GM18909 (cell line): ENCODE results near the gene PLA2G2F.
"Not testable (repeated sequence)": the region's sequence is repeated elsewhere in the genome, so short reads cannot be mapped to it uniquely, and the experiment has no call there.

ENCODE experiments used
- ATAC-seq: cut with Tn5 transposase; IDR thresholded peaks from one replicate; pipeline ENCODE4 v1.9.1; 2021; ENCODE audit warnings: mild to moderate bottlenecking; ENCODE audit not compliant: unreplicated experiment, poor library complexity

PLA2G2F gene

DNA sequence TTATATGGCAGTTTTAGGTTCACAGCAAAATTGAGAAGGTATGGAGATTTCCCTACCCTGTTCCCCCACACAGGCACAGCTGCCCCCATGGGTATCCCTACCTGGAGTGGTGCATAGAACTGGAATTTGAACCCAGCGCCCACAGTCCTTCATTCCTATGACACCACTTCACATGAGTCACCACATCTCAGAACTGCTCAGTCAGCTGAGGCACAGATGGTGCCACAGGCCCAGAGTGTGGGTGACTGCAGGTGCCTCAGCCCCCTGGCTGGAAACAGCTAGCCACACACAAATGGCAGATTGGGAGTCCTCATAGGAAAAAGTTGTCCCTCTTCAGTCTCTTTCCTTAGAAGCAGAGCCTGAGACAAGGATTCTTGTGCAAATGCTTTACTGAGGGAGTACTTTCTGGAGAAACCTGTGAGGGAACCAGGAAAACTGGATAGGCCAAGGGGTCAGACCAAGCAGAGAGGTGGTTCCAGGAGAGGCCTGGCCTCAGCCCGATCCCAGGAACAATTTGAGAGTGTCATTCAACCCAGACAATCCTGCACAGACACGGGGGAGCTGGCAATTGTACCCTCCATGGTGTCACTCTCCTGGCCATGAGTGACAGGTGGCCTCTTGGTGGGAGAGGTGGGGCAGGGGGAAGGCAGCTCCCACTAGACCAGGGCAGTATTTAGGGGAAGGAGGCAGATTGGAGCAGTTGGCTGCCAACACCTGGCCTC is 26.7 kb upstream of the PLA2G2F start:
- no peak for ATAC-seq

DNA sequence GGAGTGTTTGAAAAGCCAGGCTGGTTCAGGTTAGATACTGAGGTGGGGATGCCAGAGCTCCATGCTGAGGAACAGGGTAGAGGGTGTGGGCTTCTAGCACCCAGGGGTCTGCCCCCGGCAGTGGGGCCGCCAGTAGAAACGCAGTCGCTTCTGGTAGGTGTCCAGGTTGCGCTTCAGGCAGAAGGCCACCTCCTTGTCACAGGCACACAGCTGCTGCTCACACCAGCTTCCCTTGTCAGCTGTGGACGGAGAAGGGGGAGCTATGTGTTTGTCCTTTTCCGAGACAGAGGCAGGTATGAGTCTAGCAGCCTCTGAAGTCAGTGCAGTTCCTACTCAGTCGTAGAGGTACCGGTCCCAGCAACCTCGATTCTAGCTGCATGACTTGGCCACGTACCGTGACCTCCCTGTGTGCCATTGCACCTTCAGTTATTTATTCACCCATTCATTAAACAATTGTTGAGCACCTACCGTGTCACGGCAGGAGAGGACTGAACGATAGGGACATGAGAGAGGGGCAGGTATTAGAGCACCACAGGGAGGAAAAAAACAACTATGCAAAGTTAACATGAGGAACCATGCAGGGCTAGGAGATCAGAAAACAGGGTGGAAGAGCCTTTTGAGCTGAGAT is 25.0 kb upstream of the PLA2G2F start:
- ATAC-seq = no peak

GRCh38 chr1:20115479-20115878 is 23.6 kb upstream of the PLA2G2F start:
- no peak for ATAC-seq

- no peak for ATAC-seq
Measured at GRCh38 chr1:20115916-20116315, 23.2 kb upstream of the PLA2G2F start.

DNA sequence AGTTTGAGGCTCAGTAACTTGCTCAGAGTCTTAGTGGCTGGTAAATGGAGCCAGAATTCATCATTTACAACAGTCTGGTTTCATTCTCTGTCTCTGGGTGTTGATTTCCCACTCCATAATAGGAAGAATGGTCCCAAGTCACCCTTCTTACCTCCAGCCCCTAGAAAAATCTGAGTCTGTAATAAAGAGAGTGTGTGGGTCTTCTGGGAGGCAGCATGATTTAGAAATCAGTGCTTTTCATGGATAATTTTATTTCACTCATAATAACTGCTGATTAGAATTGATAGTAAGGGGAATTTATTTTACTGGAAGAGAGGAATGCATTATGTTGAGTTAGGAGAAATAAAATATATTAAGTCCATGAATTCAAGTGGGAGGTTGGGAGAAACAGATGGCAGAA is 21.9 kb upstream of the PLA2G2F start:
- ATAC-seq = no peak

DNA sequence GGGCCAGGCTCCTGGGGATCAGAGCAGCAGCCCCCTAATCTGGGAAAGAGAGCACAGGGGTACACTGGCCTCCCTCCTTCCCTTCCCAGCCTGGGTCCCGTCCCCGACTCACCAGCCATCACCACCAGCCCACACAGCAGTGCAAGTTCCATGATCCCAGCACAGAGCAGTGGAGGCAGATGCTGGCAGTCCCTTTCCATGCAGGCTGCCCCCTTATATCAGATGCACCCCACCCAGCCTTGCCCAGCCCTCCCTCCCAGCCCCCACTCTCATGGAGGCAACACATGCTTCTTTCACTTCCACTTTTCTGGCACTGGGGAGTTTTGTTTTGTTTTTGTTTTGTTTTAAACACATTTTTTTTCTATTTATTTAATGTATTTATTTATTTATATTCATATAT is 19.8 kb upstream of the PLA2G2F start, which contains the start of gene PLA2G2D:
Gene PLA2G2D, minus strand, starts transcription at position 190 of the 400 bp plus-strand sequence. Its CDS starts 38 bp downstream, at position 152.
- ATAC-seq = no peak

DNA sequence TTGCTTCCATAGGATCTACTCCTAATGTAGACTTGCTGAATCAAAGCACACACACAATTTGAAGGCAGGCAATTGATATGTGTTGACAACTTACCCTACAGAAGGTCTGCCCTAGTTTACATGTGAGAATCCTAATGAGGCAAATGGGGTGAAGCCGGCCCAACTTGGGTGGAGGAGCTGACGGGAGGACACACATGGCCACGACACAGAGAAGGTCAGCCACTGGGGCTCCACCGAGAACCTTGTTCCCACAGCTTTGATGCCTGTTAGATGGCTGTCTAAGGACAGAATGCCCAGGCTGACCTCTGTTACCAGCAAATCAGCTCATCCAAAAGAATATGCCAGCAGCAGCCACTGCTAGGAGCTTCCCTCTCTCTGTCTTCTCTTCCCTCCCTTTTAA is 18.3 kb upstream of the PLA2G2F start:
- ATAC-seq = no peak

- ATAC-seq = no peak
Measured at GRCh38 chr1:20123722-20124455, 15.2 kb upstream of the PLA2G2F start.

DNA sequence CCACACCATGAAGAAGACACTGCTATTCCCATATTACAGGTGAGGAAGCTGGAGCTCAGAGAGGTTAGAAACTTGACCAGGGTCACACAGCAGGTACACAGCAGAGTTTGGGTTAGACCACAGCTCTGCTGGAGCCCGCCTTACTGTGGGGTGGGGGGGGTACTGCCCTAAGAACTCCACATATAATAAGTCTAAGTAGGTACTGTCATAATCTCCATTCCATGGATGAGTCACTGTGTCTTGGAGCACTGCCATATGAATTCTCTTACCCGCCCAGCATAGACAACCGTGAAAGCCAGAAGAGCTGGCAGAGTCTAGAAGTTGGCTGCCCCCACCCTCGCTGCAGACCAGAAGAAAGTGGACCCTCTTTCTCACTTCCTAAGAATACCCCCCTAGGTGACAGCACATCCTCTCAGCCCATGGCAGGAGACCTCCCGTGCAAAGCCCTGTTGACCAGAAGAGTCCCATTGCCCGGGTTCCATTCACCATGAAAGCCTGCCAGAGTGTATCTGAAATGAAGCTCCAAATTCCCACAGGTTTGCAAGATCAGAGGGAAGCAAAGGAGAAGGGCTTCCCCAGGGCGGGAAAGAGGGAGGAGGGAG is 14.6 kb upstream of the PLA2G2F start:
- ATAC-seq = no peak

GRCh38 chr1:20125100-20125499 is 14.0 kb upstream of the PLA2G2F start:
- ATAC-seq = no peak

- peak; percentile 53 for ATAC-seq
Measured at GRCh38 chr1:20126041-20126805, 12.9 kb upstream of the PLA2G2F start.

DNA sequence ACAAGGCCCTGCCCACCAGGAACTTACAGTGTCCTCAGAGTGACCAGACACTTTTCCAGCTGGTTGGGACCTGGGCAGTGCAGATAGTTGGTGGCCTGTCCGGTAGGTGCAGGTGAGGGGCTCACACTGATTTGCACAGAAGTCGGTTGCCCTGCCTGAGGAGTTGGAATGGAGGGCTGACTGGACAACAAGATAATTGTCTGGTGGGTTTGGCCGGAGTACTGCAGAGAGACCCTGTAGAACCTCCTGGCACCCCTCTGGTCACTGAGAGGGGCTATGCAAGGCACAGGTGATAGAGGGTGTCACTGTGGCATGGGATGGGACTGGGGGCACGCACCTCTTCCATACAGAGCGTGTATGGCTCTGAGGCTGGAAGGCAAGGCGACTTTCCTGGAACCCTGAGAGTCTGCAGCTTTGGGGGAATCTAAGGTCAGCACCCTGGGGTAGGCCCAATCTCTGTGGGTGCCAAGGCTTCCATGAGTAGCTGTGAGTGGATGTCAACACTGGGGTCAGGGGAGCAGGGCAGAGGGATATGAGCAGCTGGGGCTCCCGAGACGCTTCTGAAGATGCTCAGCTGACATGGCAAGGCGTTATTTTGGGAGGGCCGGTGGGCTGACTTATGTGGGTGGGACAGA is 12.2 kb upstream of the PLA2G2F start:
- ATAC-seq = no peak

DNA sequence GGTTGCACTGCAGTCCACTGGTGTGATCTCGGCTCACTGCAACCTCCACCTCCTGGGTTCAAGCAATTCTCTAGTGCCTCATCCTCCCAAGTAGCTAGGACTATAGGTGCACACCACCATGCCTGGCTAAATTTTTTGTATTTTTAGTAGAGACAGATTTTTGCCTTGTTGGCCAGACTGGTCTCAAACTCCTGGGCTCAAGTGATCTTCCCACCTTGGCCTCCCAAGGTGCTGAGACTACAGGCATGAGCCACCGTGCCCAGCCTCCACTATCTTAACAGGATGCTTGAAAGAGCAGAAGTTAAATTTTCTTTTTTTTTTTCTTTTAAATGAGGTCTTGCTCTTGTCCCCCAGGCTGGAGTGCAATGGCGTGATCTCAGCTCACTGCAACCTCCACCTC is 8.6 kb upstream of the PLA2G2F start:
- not testable (repeated sequence) for ATAC-seq

DNA sequence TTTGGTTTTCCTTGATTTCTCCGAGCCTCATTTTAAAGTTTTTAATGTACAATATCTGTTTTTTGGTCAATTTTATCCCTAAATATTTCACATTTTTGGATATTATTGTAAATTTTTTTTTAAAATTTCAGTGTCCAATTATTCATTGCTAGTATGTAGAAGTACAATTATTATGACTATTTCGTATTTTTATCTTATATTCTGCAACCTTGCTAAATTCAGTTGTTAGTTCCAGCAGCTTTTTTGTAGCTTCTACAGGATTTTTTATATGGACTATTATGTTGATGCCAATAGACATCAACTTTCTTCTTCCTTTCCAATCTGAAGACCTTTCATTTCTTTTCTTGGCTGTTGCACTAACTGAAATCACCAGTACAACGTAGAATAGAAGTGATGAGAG is 4.1 kb upstream of the PLA2G2F start:
- no peak for ATAC-seq

- no peak for ATAC-seq
Measured at GRCh38 chr1:20136249-20136648, 2.9 kb upstream of the PLA2G2F start.

- ATAC-seq = no peak
Measured at GRCh38 chr1:20137055-20137454, 2.1 kb upstream of the PLA2G2F start.

GRCh38 chr1:20137604-20138003 is 1.5 kb upstream of the PLA2G2F start:
- no peak for ATAC-seq

GRCh38 chr1:20138346-20138745 is 777 bp upstream of the PLA2G2F start:
- ATAC-seq = no peak

- ATAC-seq = no peak
Measured at GRCh38 chr1:20139776-20140612, 871 bp downstream of the PLA2G2F start.
